ENCODE measurements around the gene MB21D2.

MB21D2 gene

GRCh38 chr3:192889679-192890078 is 28.0 kb downstream of the MB21D2 start:
- DNase-seq = no peak

- DNase-seq = no peak
Observed at GRCh38 chr3:192888190-192888589, 29.5 kb downstream of the MB21D2 start.

GRCh38 chr3:192887701-192888100 is 30.0 kb downstream of the MB21D2 start:
- no peak for DNase-seq

- no peak for DNase-seq
Observed at GRCh38 chr3:192887047-192887446, 30.6 kb downstream of the MB21D2 start.

- no peak for DNase-seq
Observed at GRCh38 chr3:192884777-192885773, 32.6 kb downstream of the MB21D2 start.

GRCh38 chr3:192883512-192883911 is 34.1 kb downstream of the MB21D2 start:
- DNase-seq = no peak

GRCh38 chr3:192881159-192881786 is 36.4 kb downstream of the MB21D2 start:
- no peak for DNase-seq

GRCh38 chr3:192880313-192880712 is 37.3 kb downstream of the MB21D2 start:
- DNase-seq = peak; percentile 51

GRCh38 chr3:192879346-192880031 is 38.2 kb downstream of the MB21D2 start:
- peak; percentile 84 for DNase-seq

GRCh38 chr3:192875971-192876565 is 41.6 kb downstream of the MB21D2 start:
- DNase-seq = peak; percentile 42

- DNase-seq = no peak
Observed at GRCh38 chr3:192870822-192871221, 46.8 kb downstream of the MB21D2 start.

GRCh38 chr3:192869131-192870031 is 48.3 kb downstream of the MB21D2 start:
- no peak for DNase-seq

- DNase-seq = no peak
Observed at GRCh38 chr3:192867645-192868044, 50.0 kb downstream of the MB21D2 start.

- DNase-seq = no peak
Observed at GRCh38 chr3:192866804-192867203, 50.9 kb downstream of the MB21D2 start.

- peak; percentile 48 for DNase-seq
Observed at GRCh38 chr3:192864941-192865340, 52.7 kb downstream of the MB21D2 start.

GRCh38 chr3:192863091-192863420 is 54.6 kb downstream of the MB21D2 start:
- DNase-seq = no peak

GRCh38 chr3:192862408-192863090 is 55.1 kb downstream of the MB21D2 start:
- DNase-seq = no peak

- DNase-seq = no peak
Observed at GRCh38 chr3:192861972-192862371, 55.7 kb downstream of the MB21D2 start.

- no peak for DNase-seq
Observed at GRCh38 chr3:192860454-192860853, 57.2 kb downstream of the MB21D2 start.

- no peak for DNase-seq
Observed at GRCh38 chr3:192858849-192859585, 58.6 kb downstream of the MB21D2 start.

- DNase-seq = no peak
Observed at GRCh38 chr3:192857260-192857661, 60.4 kb downstream of the MB21D2 start.
